ENCODE measurements around the gene ADCY3.
A peak's percentile ranks its signal among the peaks of the same experiment; 100 is the strongest.

ADCY3 gene

DNA sequence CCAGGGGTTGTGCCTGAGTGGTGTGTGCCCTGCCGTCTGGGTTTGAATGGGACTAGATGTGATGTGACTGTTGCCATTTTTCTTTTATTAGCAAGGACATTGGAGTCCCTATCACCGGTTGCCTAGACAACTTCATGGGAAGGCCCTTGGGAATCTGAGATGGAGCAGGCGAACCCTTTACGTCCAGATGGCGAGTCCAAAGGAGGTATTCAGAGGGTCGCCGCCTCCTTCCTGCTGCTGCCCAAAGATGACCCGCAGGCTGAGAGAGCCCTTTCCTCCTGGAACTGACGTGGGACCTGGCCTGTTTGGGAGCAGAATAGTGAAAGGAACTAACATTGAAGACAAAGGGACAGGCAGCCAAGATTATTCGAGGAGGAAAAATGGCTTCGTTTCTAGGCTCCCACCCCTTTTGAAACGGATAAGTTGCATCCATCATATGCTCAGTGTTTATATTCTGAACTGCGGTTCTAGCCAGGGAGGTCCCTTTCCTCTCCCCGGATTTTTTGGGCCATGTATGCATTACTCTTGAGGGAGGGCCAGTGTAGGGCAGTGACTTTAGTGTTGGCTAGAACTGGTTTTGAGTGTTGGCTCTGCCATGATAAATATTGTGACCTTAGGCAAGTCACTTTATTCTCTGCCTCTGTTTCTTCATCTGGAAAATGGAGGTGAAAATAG lies 126.1 kb downstream of the ADCY3 start:
- Histone ChIP-seq H3K4me3 (peak overlapping the region; percentile 88), H3K4me2 (peak overlapping the region; percentile 86), H4K20me1 (no peaks in the 10 kb centered on the region), H3K27ac (peak overlapping the region; percentile 98), H3K36me3 (peaks cover 39% of the 10 kb centered on the region), H3K9ac (peak overlapping the region; percentile 98), H3K4me1 (peaks cover 33% of the 10 kb centered on the region), H3K9me3 (no peaks in the 10 kb centered on the region; the same call in 1 of the 2 replicates), H3K27me3 (no peaks in the 10 kb centered on the region)
- TF ChIP-seq Cebpa-rat (IDR thresholded peaks at IDR 0.05): no peak

DNA sequence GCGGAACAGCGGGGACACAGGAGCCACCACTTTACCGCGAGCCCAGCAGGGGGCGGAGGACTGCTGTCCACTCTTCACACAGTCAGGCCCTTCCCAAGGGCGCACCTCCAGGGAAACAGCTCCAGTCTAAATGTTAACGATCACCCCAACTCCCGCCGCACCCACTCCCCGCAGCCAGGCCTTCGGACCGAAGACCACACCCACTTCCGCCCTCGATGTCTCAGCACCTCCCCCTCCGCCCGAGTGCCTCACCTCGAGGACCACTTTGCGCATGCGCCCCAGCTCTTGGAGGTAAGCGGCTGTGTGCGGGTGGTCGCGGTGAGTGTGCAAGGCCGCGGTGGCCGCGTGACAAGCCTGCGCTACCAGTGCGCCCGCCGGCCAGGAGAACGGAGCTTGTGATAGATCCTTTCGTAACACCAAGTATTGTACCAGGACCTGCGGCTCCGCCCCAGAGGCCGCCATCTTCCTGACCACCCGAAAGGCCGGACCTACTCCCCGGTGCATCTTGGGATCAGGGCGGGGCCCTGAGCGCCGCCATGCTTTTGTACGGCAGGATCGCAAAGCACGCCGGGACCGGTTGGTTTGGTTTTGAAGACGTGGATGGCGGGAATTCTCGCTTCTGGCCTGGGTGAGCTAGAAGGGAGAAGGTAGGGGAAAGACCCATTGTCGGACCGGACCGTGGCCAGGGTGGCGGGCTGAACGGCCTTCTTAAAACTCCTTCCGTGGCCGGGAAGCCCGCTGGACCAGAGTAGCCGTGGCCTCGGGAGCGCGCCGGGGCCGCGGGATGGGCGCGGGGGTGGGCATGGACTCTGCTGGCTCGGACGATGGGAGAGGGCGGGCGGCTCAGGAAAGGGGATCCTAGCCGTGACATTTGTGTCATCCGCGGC lies 126.9 kb downstream of the ADCY3 start, which contains the start of the genes CENPO and PTRHD1:
Gene CENPO, plus strand, starts transcription at position 552 of the 887 bp plus-strand sequence. CDS start 495 bp downstream, outside the sequence.
Gene PTRHD1, minus strand, starts transcription at position 518 of the 887 bp plus-strand sequence. Its CDS starts 14 bp downstream, at position 504.
- peak within 1 kb of the TSS; percentile 98 for H3K9ac ChIP-seq
- peak within 1 kb of the TSS; percentile 98 for H3K27ac ChIP-seq
- no peaks in the 10 kb centered on the region; the same call in 1 of the 2 replicates for H3K9me3 ChIP-seq
- no peaks in the 10 kb centered on the region for H3K27me3 ChIP-seq
- H3K36me3 ChIP-seq: peaks cover 31% of the 10 kb centered on the region
- H4K20me1 ChIP-seq: no peaks in the 10 kb centered on the region
- H3K4me1 ChIP-seq: peaks cover 33% of the 10 kb centered on the region
- H3K4me2 ChIP-seq: peak within 1 kb of the TSS; percentile 86
- no peak for TF ChIP-seq Cebpa-rat (IDR thresholded peaks at IDR 0.05)
- peak within 1 kb of the TSS; percentile 88 for H3K4me3 ChIP-seq

DNA sequence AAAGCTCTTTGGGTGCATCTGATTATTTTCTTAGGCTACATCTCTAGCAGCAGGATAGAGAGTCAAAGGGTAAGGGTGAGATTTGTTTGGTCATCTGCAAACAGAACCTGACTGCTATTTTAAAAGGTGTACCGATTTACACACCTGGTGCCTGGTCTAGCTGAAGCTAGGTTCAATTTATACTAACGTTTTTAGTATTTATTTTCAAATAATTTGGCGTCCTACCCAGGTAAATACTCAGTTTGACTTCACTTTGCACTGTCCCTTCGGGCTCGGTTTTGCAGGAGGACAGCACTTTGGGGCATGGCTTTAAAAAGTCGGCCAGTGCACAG lies 127.5 kb downstream of the ADCY3 start:
- H3K9ac ChIP-seq: peak overlapping the region; percentile 98
- no peaks in the 10 kb centered on the region for H3K9me3 ChIP-seq
- H3K27ac ChIP-seq: peak overlapping the region; percentile 98
- no peaks in the 10 kb centered on the region for H3K27me3 ChIP-seq
- peaks cover 25% of the 10 kb centered on the region for H3K36me3 ChIP-seq
- peak overlapping the region; percentile 82 for H3K4me2 ChIP-seq
- H3K4me1 ChIP-seq: peaks cover 33% of the 10 kb centered on the region
- H4K20me1 ChIP-seq: no peaks in the 10 kb centered on the region
- peak overlapping the region; percentile 88 for H3K4me3 ChIP-seq
- no peak for TF ChIP-seq Cebpa-rat (IDR thresholded peaks at IDR 0.05)

DNA sequence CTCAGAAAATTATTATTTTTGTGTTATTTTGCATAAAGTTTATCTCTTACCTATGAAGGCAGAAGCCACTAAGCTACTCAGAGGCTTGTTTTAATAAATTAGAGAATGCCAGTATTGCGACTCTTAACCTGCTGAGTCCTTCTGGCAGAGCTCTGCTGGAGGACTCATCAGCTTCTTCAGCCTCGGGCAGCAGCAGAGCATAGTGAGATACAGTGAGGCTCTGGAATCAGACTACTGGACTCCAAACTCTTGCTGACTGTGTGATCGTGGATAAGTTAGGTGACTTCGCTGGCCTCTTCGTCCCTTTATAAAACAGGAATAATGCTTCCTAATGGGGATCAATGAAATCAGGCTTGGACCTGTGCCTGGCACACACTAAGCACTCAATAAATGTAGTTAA lies 128.6 kb downstream of the ADCY3 start:
- no peaks in the 10 kb centered on the region for H3K27me3 ChIP-seq
- no peak overlapping the region for H3K4me3 ChIP-seq
- H3K9ac ChIP-seq: no peak overlapping the region
- peaks cover 14% of the 10 kb centered on the region for H3K36me3 ChIP-seq
- peaks cover 33% of the 10 kb centered on the region for H3K4me1 ChIP-seq
- no peaks in the 10 kb centered on the region for H4K20me1 ChIP-seq
- peak overlapping the region; percentile 82; the same call in 1 of the 2 replicates for H3K4me2 ChIP-seq
- no peak overlapping the region for H3K27ac ChIP-seq
- TF ChIP-seq Cebpa-rat (IDR thresholded peaks at IDR 0.05): no peak
- no peaks in the 10 kb centered on the region for H3K9me3 ChIP-seq

GRCh38 chr2:24788816-24789215 lies 131.2 kb downstream of the ADCY3 start:
- Histone ChIP-seq H3K9ac (no peak overlapping the region), H3K4me2 (no peak overlapping the region), H3K4me1 (peaks cover 30% of the 10 kb centered on the region), H3K36me3 (no peaks in the 10 kb centered on the region), H3K9me3 (no peaks in the 10 kb centered on the region), H3K4me3 (no peak overlapping the region), H3K27me3 (no peaks in the 10 kb centered on the region), H4K20me1 (no peaks in the 10 kb centered on the region), H3K27ac (no peak overlapping the region)
- no peak for TF ChIP-seq Cebpa-rat (IDR thresholded peaks at IDR 0.05)

DNA sequence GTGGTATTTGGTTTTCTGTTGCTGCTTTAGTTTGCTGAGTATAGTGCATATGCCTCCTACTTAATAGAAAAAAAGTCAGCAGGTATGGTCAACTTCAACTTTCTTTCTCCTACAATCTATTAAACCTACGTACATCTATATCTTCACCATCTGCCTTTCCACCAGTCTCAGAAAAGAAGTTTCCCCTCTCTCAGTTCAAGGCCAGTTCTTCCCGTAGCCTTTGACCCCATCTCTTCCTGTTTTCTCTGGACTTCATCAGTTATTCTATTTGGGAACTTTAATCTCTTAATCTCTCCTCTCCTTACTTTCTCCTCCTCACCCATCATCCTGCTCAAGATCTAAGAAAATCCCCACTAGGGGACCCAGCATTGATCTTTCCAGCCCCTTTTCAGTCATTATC lies 132.5 kb downstream of the ADCY3 start:
- TF ChIP-seq Cebpa-rat (IDR thresholded peaks at IDR 0.05): no peak
- H3K4me1 ChIP-seq: peaks cover 28% of the 10 kb centered on the region
- no peak overlapping the region for H3K27ac ChIP-seq
- no peak overlapping the region for H3K4me3 ChIP-seq
- no peaks in the 10 kb centered on the region for H3K36me3 ChIP-seq
- no peak overlapping the region for H3K4me2 ChIP-seq
- H3K9me3 ChIP-seq: no peaks in the 10 kb centered on the region
- no peaks in the 10 kb centered on the region for H3K27me3 ChIP-seq
- no peaks in the 10 kb centered on the region for H4K20me1 ChIP-seq
- H3K9ac ChIP-seq: no peak overlapping the region

- H3K4me3 ChIP-seq: no peak overlapping the region
- H3K4me1 ChIP-seq: peaks cover 15% of the 10 kb centered on the region
- TF ChIP-seq Cebpa-rat (IDR thresholded peaks at IDR 0.05): no peak
- 0 out of 2 replicates have a peak overlapping the region, but pooled peaks have one; percentile 2 for H3K27ac ChIP-seq
- H3K27me3 ChIP-seq: no peaks in the 10 kb centered on the region
- H3K36me3 ChIP-seq: no peaks in the 10 kb centered on the region
- H3K4me2 ChIP-seq: peak overlapping the region; percentile 60
- H4K20me1 ChIP-seq: no peaks in the 10 kb centered on the region
- H3K9ac ChIP-seq: no peak overlapping the region
- no peaks in the 10 kb centered on the region for H3K9me3 ChIP-seq
These were observed 134.2 kb downstream of the ADCY3 start for GRCh38 chr2:24785671-24786321.

GRCh38 chr2:24783641-24784040 lies 136.4 kb downstream of the ADCY3 start:
- Histone ChIP-seq H3K9ac (no peak overlapping the region), H3K27ac (no peak overlapping the region), H3K4me1 (peaks cover 15% of the 10 kb centered on the region), H3K4me2 (no peak overlapping the region), H3K36me3 (no peaks in the 10 kb centered on the region), H3K4me3 (no peak overlapping the region), H3K27me3 (no peaks in the 10 kb centered on the region), H4K20me1 (no peaks in the 10 kb centered on the region), H3K9me3 (no peaks in the 10 kb centered on the region)
- TF ChIP-seq Cebpa-rat (IDR thresholded peaks at IDR 0.05): no peak

DNA sequence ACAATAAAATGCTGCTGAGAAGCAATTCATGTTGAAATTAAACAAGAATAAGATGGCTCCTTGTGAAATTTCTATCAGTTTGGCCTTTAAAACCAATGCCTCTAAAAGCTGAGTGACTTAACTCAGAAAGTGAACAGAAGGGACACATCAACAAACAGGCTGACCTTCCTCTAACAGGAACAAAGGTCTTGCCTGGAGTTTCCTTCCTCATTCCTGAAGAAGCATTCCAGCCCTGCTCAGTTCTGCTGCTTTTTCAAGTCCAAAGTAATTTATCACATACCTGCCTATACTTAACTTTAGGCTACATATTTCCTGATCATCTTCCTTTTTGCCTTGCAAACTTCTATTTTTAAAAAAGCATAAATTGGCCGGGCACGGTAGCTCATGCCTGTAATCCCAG lies 140.9 kb downstream of the ADCY3 start:
- Histone ChIP-seq H3K36me3 (no peaks in the 10 kb centered on the region), H3K4me3 (no peak overlapping the region), H4K20me1 (no peaks in the 10 kb centered on the region), H3K4me1 (no peaks in the 10 kb centered on the region), H3K27ac (no peak overlapping the region), H3K9ac (no peak overlapping the region), H3K27me3 (no peaks in the 10 kb centered on the region), H3K9me3 (no peaks in the 10 kb centered on the region), H3K4me2 (no peak overlapping the region)
- no peak for TF ChIP-seq Cebpa-rat (IDR thresholded peaks at IDR 0.05)

Data from BLaER1 (cell line).